ENCODE measurements around the gene SCT.

DNA sequence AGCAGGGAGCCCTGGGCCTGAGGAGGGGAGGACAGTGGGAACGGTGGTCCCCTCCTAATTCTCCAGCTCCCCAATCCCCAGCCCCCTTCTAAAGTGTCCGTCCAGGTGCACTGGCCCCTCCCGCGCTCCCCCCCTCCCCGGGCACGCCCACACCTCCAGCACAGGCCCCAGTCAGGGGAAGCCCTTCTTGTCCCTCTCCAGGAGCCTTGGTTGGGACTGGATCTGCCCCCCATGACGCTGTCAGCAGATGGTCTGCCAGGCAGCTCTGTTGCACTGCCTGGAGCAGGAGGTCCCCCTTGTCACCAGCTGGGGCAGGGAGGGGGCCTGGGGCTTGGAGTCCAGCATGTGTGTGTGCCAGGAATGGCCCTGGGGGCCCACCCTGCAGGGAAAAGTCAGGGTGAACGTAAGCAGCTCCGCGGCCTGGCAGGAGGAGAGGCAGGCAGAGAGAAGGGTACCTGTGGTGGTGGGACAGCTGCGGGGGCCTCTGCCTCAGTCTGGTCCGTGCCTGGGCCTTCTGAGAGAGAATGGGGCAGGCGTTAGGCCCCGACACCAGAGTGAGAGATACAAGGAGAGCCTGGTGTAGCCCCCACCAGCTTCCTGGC lies 12.9 kb downstream of the SCT start:
- no peak for TF ChIP-seq YY1 (IDR thresholded peaks at IDR 0.05)
- TF ChIP-seq, protein P1, sequence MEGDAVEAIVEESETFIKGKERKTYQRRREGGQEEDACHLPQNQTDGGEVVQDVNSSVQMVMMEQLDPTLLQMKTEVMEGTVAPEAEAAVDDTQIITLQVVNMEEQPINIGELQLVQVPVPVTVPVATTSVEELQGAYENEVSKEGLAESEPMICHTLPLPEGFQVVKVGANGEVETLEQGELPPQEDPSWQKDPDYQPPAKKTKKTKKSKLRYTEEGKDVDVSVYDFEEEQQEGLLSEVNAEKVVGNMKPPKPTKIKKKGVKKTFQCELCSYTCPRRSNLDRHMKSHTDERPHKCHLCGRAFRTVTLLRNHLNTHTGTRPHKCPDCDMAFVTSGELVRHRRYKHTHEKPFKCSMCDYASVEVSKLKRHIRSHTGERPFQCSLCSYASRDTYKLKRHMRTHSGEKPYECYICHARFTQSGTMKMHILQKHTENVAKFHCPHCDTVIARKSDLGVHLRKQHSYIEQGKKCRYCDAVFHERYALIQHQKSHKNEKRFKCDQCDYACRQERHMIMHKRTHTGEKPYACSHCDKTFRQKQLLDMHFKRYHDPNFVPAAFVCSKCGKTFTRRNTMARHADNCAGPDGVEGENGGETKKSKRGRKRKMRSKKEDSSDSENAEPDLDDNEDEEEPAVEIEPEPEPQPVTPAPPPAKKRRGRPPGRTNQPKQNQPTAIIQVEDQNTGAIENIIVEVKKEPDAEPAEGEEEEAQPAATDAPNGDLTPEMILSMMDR (IDR thresholded peaks at IDR 0.05; ENCODE audit: low read depth, low read length, missing input control) = no peak
- TF ChIP-seq EGR1 (IDR thresholded peaks at IDR 0.05; ENCODE audit: low read depth in 2 of 2) = no peak
- TF ChIP-seq, protein P2, sequence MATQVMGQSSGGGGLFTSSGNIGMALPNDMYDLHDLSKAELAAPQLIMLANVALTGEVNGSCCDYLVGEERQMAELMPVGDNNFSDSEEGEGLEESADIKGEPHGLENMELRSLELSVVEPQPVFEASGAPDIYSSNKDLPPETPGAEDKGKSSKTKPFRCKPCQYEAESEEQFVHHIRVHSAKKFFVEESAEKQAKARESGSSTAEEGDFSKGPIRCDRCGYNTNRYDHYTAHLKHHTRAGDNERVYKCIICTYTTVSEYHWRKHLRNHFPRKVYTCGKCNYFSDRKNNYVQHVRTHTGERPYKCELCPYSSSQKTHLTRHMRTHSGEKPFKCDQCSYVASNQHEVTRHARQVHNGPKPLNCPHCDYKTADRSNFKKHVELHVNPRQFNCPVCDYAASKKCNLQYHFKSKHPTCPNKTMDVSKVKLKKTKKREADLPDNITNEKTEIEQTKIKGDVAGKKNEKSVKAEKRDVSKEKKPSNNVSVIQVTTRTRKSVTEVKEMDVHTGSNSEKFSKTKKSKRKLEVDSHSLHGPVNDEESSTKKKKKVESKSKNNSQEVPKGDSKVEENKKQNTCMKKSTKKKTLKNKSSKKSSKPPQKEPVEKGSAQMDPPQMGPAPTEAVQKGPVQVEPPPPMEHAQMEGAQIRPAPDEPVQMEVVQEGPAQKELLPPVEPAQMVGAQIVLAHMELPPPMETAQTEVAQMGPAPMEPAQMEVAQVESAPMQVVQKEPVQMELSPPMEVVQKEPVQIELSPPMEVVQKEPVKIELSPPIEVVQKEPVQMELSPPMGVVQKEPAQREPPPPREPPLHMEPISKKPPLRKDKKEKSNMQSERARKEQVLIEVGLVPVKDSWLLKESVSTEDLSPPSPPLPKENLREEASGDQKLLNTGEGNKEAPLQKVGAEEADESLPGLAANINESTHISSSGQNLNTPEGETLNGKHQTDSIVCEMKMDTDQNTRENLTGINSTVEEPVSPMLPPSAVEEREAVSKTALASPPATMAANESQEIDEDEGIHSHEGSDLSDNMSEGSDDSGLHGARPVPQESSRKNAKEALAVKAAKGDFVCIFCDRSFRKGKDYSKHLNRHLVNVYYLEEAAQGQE (IDR thresholded peaks at IDR 0.05) = no peak
- TF ChIP-seq TAF1 (conservative IDR thresholded peaks at IDR 0.05) = no peak
- TF ChIP-seq, protein P3, sequence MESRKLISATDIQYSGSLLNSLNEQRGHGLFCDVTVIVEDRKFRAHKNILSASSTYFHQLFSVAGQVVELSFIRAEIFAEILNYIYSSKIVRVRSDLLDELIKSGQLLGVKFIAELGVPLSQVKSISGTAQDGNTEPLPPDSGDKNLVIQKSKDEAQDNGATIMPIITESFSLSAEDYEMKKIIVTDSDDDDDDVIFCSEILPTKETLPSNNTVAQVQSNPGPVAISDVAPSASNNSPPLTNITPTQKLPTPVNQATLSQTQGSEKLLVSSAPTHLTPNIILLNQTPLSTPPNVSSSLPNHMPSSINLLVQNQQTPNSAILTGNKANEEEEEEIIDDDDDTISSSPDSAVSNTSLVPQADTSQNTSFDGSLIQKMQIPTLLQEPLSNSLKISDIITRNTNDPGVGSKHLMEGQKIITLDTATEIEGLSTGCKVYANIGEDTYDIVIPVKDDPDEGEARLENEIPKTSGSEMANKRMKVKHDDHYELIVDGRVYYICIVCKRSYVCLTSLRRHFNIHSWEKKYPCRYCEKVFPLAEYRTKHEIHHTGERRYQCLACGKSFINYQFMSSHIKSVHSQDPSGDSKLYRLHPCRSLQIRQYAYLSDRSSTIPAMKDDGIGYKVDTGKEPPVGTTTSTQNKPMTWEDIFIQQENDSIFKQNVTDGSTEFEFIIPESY (IDR thresholded peaks at IDR 0.05) = no peak
- no peak for TF ChIP-seq JUND (IDR thresholded peaks at IDR 0.05)
- no peak for TF ChIP-seq GABPA (IDR thresholded peaks at IDR 0.05 in 1 of 2, conservative IDR thresholded peaks at IDR 0.05 in 1 of 2)
- TF ChIP-seq FOXA1 (IDR thresholded peaks at IDR 0.05) = no peak
- no peak for TF ChIP-seq HNF4A (conservative IDR thresholded peaks at IDR 0.05)
- TF ChIP-seq, protein P4, sequence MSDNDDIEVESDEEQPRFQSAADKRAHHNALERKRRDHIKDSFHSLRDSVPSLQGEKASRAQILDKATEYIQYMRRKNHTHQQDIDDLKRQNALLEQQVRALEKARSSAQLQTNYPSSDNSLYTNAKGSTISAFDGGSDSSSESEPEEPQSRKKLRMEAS (IDR thresholded peaks at IDR 0.05) = no peak
- no peak for TF ChIP-seq SP1 (IDR thresholded peaks at IDR 0.05)
- no peak for TF ChIP-seq RAD21 (IDR thresholded peaks at IDR 0.05)
